GM19397 (cell line): ENCODE data around the gene CREB1.
A peak's percentile ranks its signal among the peaks of the same experiment; 100 is the strongest.
"Not testable (repeated sequence)": the region's sequence is repeated elsewhere in the genome, so short reads cannot be mapped to it uniquely, and the experiment has no call there.

Source experiments
- ATAC-seq: cut with Tn5 transposase; IDR thresholded peaks from one replicate; pipeline ENCODE4 v1.9.1; 2021; ENCODE audit warnings: mild to moderate bottlenecking, moderate library complexity; ENCODE audit not compliant: unreplicated experiment

The CREB1 gene

GRCh38 chr2:207529330-207530159 lies at the start of gene CREB1:
Gene CREB1 (plus strand): TSS chr2:207529962. CDS start chr2:207555636, 25,674 bp downstream.
- peak; percentile 85 for ATAC-seq

DNA sequence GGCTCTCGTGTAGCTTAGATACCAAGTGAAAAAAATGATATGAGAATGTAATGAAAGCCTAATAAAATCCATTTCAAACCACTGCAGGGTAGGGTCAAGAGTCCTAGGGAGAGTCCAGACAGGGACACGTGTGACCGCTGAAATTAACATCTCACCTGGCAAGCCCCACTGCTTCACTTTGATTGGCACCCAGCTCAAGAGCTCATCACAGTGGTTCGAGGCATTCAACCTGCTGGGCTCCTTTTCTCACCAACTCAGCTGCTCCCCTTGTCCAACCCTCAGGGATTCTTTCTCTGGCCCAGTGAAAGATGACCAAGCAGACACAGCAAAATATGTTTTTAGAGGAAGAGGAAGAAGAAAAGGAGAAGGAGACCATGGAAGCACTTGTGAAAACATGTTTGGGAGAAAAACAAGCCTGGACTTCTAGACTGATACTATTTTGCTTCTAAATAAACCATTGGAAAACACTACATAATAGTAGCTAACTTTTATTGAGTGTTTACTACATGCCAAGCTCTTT lies 49.2 kb upstream of the CREB1 start:
- ATAC-seq, result no peak

GRCh38 chr2:207481924-207482323 lies 47.8 kb upstream of the CREB1 start:
- ATAC-seq, result no peak

DNA sequence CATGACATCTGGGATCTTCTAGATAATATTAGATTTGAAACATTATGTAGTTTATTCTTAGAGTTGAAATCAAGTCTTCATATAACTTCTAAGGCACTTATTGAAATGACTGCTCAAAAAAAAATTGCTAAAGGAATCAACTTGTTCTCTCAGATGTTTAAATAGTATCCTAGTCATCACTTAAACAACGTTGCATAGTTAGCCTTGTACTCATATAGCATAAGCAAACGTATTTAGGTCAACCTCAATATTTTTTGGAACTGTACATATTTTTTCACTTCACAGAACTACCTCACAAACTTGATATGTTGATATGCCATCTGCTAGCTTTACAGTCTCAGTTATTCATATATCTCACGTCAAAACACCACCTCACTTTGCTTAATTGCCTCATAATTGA lies 47.1 kb upstream of the CREB1 start:
- no peak for ATAC-seq

- ATAC-seq, result no peak
Measured at GRCh38 chr2:207483066-207483465, 46.7 kb upstream of the CREB1 start.

DNA sequence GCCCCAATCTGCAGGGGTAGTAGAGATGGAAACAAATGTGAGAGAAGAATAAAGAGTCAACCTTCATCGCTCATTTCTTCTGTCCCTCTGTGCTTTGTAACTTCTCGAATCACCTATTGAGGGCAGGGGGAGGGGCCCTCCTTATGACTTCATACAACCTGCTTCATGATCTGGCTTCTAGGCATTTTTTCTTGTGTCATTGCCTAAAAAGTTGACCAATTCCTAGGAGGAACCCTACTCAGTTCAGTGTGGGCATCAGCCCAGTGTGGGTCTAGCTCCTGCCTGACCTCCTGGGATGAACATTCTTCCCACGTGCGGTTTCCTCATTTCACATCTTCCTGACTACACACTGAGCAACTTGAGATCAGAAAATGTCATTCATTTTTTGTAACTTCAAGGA lies 46.3 kb upstream of the CREB1 start:
- no peak for ATAC-seq

DNA sequence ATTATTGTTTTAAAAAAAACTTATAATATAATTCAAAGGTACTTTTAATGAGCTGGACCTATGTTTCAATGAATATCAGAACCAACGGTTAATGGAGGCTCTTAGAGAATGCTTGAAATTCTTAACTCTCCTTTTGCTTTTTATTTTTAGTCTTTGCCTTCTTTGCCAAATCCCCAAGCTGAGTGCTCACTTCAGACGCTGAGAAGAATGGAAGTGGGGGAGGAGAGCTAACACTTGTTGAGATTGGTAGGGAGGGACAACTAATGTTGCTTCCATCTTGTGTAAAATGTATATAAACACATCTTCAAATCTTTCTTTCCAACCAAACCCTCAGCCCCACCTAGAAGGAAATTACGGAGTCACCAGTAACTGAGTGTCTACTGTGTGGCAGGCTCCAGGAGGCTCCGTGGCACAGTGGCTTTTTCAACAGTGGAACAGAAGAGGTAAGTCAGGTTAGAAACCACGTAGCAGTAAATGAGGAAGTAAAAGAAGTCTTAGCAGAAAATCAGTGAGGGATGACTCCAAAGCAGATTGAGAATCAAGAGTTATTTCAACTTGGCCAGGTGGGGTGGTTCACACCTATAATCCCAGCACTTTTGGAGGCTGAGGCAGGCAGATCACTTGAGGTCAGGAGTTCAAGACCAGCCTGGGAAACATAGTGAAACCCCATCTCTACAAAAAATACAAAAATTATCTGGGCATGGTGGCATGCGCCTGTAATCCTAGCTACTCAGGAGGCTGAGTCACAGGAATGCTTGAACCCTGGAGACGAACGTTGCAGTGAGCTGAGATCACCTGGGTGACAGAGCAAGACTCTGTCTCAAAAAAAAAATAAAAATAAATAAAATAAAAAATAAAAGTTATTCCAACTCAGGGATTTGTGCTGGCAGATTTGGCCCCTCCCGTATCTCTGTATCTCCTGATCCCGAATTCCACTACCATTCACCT lies 45.0 kb upstream of the CREB1 start:
- ATAC-seq, result no peak

GRCh38 chr2:207487650-207488311 lies 42.0 kb upstream of the CREB1 start:
- ATAC-seq, result no peak

DNA sequence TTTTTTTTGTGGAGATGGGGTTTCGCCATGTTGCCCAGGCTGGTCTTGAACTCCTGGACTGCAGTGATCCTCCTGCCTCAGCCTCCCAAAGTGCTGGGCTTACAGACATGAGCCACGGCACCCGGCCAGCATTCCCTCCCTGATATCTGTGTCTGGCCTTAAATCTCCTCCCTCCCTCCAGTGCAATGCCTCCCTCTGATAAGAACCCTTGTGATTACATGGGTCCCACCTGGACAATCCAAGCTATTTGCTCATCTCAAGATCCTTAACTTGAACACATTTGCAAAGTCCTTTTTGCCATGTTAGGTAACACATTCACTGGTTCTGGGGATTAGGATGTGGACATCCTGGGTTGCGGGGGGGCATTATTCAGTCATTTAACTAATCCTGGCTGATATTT lies 40.5 kb upstream of the CREB1 start:
- no peak for ATAC-seq

DNA sequence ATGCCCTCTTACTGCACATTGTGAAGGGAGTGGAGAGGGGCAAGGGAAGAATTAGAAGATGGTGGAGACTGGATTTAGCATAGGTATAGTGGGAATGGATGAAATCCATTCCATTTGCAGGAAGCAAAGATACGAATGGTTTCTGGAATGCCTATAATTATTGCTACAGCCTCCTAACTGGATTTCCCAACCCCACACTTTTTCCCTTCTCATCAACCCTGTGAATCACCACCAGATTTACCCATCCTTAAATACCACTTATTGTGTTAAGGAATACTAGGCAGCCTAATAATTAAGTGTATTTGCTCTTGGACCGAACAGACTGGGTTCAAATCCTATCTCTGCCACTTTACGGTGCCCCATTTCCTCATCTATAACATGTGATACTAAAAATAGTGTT lies 39.3 kb upstream of the CREB1 start:
- no peak for ATAC-seq

- no peak for ATAC-seq
Measured at GRCh38 chr2:207491086-207491485, 38.7 kb upstream of the CREB1 start.

- no peak for ATAC-seq
Measured at GRCh38 chr2:207491956-207492355, 37.8 kb upstream of the CREB1 start.

GRCh38 chr2:207492461-207492860 lies 37.3 kb upstream of the CREB1 start:
- no peak for ATAC-seq

DNA sequence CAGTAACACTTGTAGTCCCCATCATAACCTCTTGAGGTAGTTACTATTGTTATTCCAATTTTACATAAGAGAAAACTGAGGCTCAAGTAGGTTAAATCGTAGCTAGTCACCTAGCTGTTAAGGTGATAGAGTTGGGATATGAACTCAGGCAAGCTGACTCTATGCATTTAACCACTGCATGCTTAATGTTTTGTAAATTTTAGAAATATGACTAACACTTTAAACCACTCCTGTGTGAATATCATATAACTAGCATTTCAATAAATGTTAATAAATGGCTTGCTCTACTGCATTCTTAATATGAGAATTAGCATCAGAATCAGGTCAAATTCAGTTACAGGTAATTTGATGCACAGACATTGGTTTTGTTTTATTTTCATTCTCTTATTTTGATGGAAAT lies 35.6 kb upstream of the CREB1 start:
- ATAC-seq, result no peak

DNA sequence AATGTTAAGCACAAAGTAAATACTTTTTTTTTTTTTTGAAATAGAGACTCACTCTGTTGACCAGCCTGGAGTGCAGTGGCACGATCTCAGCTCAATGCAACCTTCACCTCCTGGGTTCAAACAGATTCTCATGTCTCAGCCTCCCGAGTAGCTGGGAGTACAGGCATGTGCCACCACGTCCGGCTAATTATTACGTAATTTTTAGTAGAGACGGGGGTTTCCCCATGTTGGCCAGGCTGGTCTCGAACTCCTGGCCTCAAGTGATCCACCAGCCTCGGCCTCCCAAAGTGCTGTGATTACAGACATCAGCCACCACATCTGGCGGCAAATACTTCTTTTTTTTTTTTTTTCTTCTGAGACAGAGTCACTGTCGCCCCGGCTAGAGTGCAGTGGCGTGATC lies 32.8 kb upstream of the CREB1 start:
- not testable (repeated sequence) for ATAC-seq

- no peak for ATAC-seq
Measured at GRCh38 chr2:207497596-207497995, 32.2 kb upstream of the CREB1 start.

GRCh38 chr2:207498427-207498826 lies 31.3 kb upstream of the CREB1 start:
- ATAC-seq, result no peak

DNA sequence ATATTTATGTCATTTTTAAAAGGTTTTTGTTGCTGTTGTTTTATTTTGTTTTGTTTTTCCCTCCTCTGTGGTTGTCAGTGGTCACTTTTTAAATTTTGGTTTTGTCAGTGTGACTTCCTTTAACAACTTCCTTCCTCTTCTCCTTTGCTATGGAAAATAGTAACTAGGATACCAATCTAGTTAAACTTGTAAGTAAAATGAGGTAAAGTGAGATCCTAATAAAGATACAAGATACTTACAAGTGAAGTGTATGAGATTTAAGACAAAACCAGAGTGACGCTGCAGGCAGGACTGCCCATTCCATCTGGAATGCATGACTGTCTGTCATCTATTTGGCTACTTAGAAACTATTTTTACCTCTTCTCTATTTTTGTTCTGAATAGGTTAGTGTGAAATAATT lies 30.6 kb upstream of the CREB1 start:
- ATAC-seq, result no peak

DNA sequence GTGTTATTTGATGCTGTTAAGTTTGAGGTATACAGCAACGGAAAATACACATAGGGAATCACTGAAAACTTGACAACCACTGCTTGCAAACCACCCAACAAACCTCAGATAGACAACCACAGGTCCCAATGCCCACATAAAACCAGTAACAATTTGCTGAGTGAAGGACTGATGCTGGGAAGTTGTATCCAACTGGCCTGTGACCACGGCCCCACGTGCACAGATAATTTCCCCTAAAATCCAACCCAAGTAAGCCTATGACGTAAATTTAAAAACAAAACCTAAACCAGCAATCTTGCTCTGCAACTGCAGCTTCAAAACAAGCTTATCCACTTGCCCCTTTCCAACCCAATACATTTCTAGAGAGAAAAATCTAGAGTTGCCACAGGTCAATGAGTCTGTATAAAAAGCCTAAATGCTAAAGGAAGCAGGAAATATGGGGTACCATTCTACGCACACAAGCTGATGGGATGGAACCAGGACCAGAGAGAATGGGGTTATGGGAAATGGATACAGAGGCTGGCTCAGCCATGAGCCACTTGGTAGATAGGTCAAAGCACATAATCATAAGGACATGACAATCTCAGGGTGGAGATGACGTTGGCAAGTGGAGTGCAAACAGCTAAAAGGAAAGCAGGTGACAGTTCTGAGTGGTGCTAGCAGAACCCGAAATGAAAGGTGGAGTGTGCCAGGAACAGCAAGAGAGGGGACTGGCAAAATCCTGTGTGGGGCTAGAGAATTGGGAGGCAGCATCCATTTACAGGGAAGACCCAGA lies 27.8 kb upstream of the CREB1 start:
- ATAC-seq, result no peak

GRCh38 chr2:207502577-207503198 lies 27.1 kb upstream of the CREB1 start:
- ATAC-seq, result peak; percentile 35
